ENCODE results near the gene MAB21L4.

MAB21L4 gene

GRCh38 chr2:240895656-240896388 is at the start of gene MAB21L4:
MAB21L4 (minus strand) TSS chr2:240896156; CDS start chr2:240895997, 159 bp downstream.
- DNase-seq: no peak

- DNase-seq: no peak
These were observed 40.1 kb upstream of the MAB21L4 start for GRCh38 chr2:240936106-240936505.

- no peak for DNase-seq
These were observed 39.3 kb upstream of the MAB21L4 start for GRCh38 chr2:240935103-240935876.

- no peak for DNase-seq
These were observed 38.7 kb upstream of the MAB21L4 start for GRCh38 chr2:240934701-240935102.

GRCh38 chr2:240933966-240934700 is 38.2 kb upstream of the MAB21L4 start:
- DNase-seq: no peak

GRCh38 chr2:240933048-240933965 is 37.4 kb upstream of the MAB21L4 start:
- DNase-seq: no peak

- DNase-seq: no peak
These were observed 36.7 kb upstream of the MAB21L4 start for GRCh38 chr2:240932724-240933047.

GRCh38 chr2:240932001-240932723 is 36.2 kb upstream of the MAB21L4 start:
- no peak for DNase-seq

GRCh38 chr2:240931319-240931949 is 35.5 kb upstream of the MAB21L4 start:
- DNase-seq: no peak

GRCh38 chr2:240930631-240931318 is 34.8 kb upstream of the MAB21L4 start:
- DNase-seq: no peak

- DNase-seq: no peak
These were observed 34.2 kb upstream of the MAB21L4 start for GRCh38 chr2:240930096-240930630.

- DNase-seq: no peak
These were observed 33.6 kb upstream of the MAB21L4 start for GRCh38 chr2:240929364-240930095.

GRCh38 chr2:240928476-240929363 is 32.8 kb upstream of the MAB21L4 start:
- no peak for DNase-seq

GRCh38 chr2:240927390-240927781 is 31.4 kb upstream of the MAB21L4 start:
- DNase-seq: no peak

GRCh38 chr2:240926516-240927389 is 30.8 kb upstream of the MAB21L4 start:
- no peak for DNase-seq

- no peak for DNase-seq
These were observed 29.9 kb upstream of the MAB21L4 start for GRCh38 chr2:240925568-240926515.

Measured in inflammatory macrophage treated with lipopolysaccharide for 4 hours (primary cell).